HG03135 (cell line): ENCODE results near the gene TRIM9.

Experiments used
- ATAC-seq: cut with Tn5 transposase; IDR thresholded peaks from one replicate; pipeline ENCODE4 v1.9.1; 2021; ENCODE audit warnings: mild to moderate bottlenecking, moderate library complexity; ENCODE audit not compliant: unreplicated experiment

TRIM9 gene

GRCh38 chr14:50937800-50938199 is 157.1 kb downstream of the TRIM9 start:
- ATAC-seq: no peak

- ATAC-seq: no peak
These were observed 157.6 kb downstream of the TRIM9 start for GRCh38 chr14:50937325-50937724.

- no peak for ATAC-seq
These were observed 158.0 kb downstream of the TRIM9 start for GRCh38 chr14:50936882-50937281.

- no peak for ATAC-seq
These were observed 158.9 kb downstream of the TRIM9 start for GRCh38 chr14:50936016-50936340.

GRCh38 chr14:50935126-50936015 is 159.5 kb downstream of the TRIM9 start:
- ATAC-seq: no peak

- no peak for ATAC-seq
These were observed 162.1 kb downstream of the TRIM9 start for GRCh38 chr14:50932592-50933495.

GRCh38 chr14:50932156-50932555 is 162.7 kb downstream of the TRIM9 start:
- ATAC-seq: no peak

GRCh38 chr14:50931559-50931958 is 163.3 kb downstream of the TRIM9 start:
- ATAC-seq: no peak

- no peak for ATAC-seq
These were observed 165.4 kb downstream of the TRIM9 start for GRCh38 chr14:50929506-50929905.

- ATAC-seq: no peak
These were observed 166.8 kb downstream of the TRIM9 start for GRCh38 chr14:50928002-50928635.

- no peak for ATAC-seq
These were observed 168.0 kb downstream of the TRIM9 start for GRCh38 chr14:50926851-50927386.
